NCI-H1694 treated with DMSO at 0.1 percent for 48 hours (cell line): Measurements from ENCODE around the gene CEP170.

Experiments used
- DNase-seq: peaks from one replicate; lab custom pipeline; 2025; lab: John Stamatoyannopoulos, UW

Gene CEP170

DNA sequence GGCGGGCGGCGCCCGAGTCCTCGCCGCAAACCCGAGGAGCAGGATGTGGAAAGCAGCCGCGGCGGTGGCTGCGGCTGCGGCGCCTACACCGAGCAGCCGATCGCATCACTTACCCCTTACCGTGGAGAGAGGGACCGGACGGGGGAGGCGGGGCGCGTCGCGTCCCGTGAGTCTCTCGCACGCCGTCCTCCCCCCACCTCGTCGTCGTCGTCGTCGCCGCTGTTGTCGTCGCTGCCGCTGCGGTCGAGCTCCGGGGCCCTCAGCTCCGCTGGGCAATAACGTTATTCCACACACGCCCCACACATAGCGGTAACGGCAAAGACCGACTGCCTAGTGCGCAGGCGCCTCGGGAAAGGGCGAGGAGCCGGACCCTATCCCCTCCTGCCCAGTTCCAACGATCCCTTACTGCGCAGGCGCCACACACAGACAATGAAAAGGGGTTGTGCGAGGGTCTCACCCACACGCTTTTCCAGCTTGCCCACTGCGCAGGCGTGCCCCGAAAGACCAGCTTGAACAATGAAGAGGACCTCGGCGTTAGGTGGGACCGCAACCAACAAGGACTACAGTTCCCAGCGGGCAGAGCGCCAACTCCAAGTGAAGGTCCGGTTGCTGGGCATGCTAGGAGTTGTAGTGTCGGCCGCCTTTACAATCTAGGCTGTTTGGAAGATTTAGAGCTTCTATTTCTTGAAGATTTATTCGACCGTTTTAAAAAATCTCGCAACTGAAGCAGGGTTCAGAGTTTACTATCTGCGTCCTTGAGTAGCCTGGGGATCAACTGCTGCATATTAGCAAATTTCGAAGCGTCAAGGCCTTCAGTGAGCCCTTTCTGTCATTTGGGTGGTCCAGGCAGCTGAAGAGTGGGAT, at the start of gene CEP170:
Gene CEP170, minus strand, starts transcription at position 355 of the 864 bp plus-strand sequence. CDS start 30,001 bp downstream, outside the sequence.
- peak; percentile 99 for DNase-seq

GRCh38 chr1:243301059-243301458, 46.0 kb upstream of the CEP170 start:
- DNase-seq, result no peak

GRCh38 chr1:243299069-243299468, 44.0 kb upstream of the CEP170 start:
- no peak for DNase-seq

- DNase-seq, result no peak
These were observed 39.6 kb upstream of the CEP170 start for GRCh38 chr1:243294723-243295121.

- no peak for DNase-seq
These were observed 39.1 kb upstream of the CEP170 start for GRCh38 chr1:243293941-243294722.

- DNase-seq, result no peak
These were observed 37.0 kb upstream of the CEP170 start for GRCh38 chr1:243292117-243292516.

GRCh38 chr1:243291292-243291691, 36.2 kb upstream of the CEP170 start:
- no peak for DNase-seq

- DNase-seq, result no peak
These were observed 33.0 kb upstream of the CEP170 start for GRCh38 chr1:243288062-243288461.

DNA sequence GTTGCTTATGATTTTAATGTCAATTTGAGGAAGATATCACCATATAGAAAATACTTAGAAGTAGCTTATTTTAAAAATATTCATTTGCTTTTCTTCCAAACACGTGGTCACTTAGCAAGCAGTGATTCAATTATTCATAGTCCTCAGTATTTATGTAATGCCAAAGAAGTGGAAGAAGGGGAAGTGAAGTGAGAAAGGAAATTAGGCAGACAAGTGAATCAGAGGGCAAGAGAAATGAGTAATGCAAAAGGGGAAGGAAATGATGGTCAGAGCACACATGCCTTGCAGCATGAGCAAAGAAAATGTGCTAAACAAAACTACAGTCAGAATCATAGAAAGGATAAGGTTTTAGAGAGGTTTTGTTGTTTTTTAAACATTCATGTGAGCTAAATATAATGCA, 32.6 kb upstream of the CEP170 start:
- DNase-seq, result no peak

- no peak for DNase-seq
These were observed 32.0 kb upstream of the CEP170 start for GRCh38 chr1:243287123-243287460.

DNA sequence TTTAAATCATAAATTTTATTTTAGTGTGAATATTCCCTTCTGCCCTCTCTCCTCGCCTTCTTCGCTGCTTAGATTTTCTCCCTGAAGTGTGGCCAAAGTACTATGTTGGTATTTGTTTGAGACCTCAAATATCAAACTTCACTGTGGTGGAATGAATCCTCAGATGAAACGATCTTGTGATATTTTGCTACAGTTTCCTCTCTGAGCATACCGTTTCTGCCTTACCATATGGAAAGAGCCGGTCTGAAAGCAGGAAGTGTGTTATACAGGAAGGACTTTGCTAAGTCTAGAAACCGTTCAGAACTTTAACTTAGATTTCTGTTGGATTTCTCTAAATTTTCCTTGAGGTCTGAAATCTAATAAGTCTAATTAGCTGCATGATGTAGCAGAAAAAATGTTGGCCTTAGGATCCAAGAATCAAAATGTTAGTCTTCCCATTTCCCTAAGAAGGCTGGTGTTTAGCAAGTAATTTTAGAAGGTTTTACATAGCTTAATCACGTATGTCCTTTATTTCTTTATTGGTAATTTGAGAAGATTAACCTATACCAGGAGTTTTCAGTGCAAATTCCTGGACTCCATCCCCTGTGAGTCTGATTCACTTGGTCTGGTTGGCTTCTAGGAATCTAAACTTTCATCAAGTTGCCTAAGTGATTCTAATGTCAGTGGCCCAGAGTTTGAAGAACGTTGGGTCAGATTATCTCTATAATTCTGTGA, 31.5 kb upstream of the CEP170 start:
- no peak for DNase-seq

GRCh38 chr1:243281672-243282071, 26.6 kb upstream of the CEP170 start:
- no peak for DNase-seq

DNA sequence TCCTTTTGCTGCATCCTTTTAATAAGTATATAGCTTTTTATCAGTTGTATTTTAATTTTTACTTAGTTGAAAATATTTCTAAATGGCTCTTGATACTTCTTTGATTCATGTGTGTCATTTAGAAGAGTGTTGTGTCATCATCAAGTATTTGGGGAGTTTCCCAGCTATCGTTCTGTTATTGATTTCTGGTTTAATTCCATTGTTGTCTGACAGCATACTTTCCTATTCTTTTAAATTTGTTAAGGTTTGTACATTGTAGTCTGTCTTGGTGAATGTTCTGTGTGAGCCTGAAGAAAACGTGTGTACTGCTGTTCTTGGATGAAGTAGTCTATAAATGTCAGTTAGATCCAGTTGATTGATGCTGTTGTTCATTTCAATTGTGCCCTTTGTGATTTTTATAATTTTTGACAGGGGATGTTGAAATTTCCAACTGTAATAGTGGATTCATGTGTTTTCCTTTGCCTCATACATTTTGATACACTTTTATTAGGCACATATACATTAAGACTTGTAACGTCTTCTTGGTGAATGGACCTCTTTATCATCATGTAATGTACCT, 25.6 kb upstream of the CEP170 start:
- DNase-seq, result no peak

DNA sequence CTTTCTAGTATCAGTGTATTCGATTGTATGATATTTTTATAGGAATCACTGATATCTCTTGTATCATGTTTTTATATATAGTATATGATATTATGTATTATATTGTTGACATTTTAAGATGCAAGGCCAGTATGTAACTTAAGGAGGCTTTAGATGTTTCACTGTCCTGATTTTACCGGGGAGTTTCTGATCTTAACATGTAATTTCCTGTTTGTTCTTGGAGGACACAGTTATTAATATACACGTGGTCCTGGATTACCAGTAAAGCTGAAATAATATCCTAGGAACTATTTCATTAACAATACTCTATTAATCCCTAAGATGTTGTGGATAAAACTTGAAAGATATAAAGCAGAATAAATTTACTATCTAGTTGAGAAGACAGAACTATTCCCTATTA, 20.2 kb upstream of the CEP170 start:
- no peak for DNase-seq

GRCh38 chr1:243273945-243274344, 18.9 kb upstream of the CEP170 start:
- DNase-seq, result no peak

DNA sequence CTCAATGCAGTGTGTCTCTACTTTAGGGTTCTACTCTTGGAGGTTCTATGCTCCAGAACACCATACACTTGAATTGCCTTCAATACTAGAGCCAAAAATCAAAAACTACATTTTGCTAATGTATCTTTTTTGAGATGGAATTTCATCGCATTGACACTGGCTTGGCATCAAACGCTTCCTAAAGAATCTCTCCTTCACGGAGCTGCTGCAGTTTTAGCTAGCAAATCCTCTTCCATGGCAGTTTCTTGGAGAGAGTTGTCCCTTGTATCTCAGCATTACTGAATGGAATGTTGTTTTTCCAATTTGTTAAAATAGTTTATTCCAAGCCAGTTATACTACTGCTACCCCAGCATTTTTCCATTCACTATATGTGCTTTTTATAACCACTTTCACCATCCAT, 18.4 kb upstream of the CEP170 start:
- no peak for DNase-seq

- no peak for DNase-seq
These were observed 17.3 kb upstream of the CEP170 start for GRCh38 chr1:243272401-243272800.

DNA sequence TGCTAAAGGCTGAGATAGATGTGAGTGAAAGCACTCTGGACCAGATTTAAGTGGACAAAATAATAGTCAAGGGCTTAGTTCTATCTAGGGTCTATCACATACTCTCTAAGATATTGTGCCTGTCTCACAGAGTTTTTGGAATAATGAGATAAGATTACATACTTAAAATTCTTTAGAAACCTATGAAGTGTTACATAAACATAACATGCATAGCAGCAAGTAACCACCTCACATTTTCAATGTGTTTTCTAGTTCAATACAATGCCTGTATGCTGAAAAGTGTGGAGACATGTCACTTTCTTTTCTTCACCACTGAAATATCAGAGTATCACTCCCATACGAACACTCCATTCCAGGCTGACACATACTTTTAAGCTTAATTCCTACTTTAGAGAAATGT, 16.9 kb upstream of the CEP170 start:
- no peak for DNase-seq

DNA sequence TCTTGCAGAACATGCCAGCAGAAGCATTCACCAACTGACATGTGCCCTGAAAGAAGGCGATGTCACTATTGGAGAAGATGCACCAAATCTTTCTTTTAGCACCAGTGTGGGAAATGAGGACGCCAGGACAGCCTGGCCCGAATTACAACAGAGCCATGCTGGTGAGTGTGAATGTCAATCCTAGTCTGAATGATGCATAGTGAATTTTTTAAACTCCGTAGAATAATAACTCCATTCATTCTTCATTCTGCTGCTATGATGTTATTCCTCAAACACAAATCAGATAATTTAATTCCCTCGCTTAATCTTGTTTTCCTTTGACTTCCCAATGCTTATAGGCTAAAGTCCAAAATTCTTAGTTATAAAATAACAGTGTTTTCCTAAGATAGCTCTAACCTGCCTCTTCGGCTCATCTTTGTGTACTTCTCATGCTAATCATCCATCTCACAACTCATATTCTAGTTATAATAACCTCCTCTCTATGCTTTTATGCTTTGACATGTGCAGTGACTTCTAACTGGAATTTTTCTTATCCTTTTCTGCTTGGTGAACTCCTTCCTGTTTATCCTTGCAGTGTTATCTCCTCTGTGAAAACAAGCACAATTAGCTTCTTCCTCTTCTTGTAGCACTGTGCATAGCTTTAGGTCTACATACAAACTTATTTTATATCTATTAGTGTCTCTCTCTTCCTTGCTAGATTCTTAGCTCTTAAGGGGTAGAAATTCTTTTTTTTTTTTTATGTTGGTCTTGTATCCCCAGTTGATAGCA, 15.2 kb upstream of the CEP170 start:
- DNase-seq, result no peak

DNA sequence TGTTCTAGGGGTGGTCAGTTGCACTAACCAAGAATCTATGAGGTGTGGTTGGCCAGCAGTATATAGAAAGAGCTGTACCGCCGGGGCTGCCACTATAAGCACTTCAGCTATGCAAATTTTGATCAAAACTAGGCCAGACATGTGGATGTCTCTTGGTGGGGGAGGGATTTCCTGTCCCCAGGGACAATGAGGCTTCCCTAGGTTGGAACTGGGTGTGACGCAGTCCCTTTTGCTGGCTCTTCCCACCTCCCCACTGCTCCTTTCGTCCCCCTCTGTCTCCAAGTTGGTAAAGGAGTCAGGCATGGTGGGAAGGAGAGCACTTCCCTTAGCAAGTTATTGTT, 14.3 kb upstream of the CEP170 start:
- DNase-seq, result no peak

DNA sequence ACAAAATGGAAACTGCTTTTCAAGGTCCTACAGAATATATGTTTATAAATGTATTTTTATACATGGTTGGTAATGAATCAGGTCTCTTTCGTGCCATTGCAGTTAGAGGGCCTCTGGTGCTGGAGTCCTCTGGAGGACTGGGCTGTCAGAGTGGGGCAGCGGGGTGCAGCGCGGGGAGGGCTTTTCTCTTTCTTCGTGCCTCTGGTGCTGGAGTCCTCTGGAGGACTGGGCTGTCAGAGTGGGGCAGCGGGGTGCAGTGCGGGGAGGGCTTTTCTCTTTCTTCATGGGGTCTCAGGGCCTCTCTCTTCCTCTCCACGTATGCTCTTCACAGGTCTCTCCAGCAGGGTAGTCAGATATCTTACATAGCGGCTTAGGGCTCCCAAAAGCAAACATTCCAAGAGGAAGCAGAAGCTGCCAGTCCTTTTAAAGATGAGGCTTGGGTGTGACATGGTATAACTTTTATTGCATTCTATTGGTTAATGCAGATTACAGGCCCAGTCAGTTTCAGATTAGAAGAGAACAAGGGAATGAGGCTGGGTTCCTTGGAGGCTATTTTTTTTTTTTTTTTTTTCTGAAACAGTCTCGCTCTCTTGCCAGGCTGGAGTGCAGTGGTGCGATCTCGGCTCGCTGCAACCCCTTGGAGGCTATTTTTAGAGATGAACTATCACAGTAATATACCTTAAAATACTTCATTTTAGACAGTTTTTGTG, 13.8 kb upstream of the CEP170 start:
- DNase-seq, result no peak
